Left kidney (tissue), 2 donors: Measurements from ENCODE around the gene CLSTN3. TPM values are rescaled to one million over a fixed set of nuclear protein-coding genes. Genes with fewer than 3 reads are reported as not detected.
"Not testable (repeated sequence)": the region's sequence is repeated elsewhere in the genome, so short reads cannot be mapped to it uniquely, and the experiment has no call there.

Experiments used
- DNase-seq: peaks from one replicate; pipeline ENCODE4 v3.0.0-alpha.2; 2013
- polyA plus RNA-seq: library from polyadenylated mRNA; unstranded; fragments of 120-200 nt; gene quantifications from one replicate; pipeline ENCODE4 v1.2.1, GENCODE V29; 2013; ENCODE audit not compliant: insufficient read length

Gene CLSTN3
- polyA plus RNA-seq, 1 donor, result 128 TPM

DNA sequence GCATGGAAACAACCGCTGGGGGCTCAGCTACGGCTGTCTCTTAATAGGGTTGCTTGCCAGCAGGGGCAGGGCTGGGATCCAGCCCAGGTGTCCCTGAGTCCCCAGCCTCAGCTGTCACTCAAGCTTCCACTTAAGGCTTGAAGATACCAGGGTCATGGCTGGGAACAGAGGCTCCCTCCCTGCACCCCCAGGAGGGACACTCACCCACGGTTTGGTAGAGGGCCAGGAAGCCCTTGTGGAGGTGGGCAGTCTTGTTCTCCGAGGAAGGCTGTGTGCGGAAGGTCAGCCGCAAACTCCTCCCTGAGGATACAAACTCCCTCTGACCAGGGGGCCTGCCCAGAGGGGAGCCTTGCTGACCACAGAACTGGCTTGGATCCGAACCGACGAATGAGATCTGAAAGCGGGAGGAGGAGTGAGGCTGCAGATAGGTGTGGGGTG is 28.5 kb upstream of the CLSTN3 start:
- no peak for DNase-seq

DNA sequence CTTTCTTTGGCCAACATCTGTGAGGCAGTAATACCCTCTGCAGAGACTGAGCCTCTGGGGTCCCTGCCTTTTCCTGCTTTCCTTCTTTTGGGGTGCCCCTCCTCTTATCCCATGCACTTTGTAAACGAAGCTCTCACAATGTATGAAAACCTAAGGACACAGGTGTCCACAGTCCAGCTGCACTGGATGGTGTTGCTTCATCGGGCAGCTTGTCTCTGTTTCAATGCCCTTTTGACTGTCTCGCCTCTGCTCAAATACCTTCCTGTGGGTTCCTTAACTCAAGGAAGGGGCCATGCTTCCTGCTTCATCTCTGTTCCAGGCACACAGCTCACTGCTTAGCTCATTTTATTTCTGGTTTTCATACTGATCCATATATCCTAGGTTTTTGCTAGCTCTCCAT is 27.6 kb upstream of the CLSTN3 start:
- no peak for DNase-seq

DNA sequence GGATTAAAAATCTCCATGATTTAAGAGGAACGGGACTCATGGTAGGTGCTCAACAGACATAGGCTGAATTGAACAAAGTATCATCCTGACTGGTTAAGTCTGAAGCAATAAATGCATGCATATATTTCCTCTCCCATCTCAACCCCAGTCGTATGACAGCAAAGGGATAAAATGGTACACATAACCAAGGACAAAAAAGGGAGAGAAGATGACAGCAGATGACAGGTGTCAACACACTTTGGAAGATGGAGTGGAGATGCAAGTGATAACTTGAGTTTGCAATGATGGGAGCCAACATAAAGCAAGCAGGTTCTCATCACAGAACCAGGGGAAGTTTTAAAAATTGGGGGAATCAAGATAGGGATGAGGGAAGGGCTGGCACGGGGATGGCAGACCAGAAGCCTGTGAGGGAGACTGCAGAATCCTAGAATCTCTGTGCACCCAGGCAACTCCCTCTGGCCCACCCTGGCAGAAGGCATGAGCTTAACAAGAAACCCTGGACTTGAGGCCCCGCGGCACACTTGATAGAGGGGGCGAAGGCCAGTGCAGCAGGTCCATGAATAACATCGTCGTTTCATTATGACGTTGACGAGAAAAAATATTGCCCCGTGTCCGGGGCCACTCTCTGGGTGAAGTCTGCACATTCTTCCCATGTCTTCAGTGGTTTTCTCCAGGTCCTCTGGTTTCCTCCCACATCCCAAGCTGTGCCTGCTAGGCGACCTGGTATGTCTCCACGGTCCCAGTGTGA is 26.2 kb upstream of the CLSTN3 start:
- no peak for DNase-seq

DNA sequence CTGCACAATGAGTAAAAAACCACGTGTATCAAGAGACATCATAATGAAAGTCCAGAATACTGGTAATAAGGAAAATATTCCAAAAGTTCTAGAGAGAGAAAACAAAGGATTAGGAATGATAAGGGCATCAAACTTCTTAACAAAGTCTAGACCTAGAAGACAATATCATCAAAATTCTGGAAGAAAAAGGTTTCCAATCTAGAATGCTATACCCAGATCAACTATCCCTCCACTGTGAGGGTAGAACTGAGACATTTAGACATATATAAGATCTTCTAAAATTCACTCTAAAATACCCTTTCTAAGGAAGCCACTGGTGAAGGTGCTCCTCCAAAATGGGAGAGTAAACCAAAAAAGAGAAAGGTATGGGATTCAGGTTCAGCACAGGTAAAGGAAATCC is 24.1 kb upstream of the CLSTN3 start:
- DNase-seq, result no peak

DNA sequence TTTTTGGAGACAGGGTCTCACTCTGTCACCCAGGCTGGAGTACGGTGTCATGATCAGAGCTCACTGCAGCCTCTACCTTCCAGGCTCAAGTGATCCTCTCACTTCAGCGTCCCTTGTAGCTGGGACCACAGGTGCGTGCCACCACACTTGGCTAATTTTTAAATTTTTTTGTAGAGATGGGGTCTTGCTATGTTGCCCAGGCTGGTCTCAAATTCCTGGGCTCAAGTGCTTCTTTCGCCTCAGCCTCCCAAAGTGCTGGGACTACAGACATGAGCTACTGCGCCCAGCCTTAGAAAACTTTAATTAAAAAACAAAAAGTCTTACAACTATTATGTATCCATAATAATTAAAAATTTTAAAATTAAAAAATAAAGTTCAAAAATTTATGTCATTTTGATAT is 23.0 kb upstream of the CLSTN3 start:
- not testable (repeated sequence) for DNase-seq

DNA sequence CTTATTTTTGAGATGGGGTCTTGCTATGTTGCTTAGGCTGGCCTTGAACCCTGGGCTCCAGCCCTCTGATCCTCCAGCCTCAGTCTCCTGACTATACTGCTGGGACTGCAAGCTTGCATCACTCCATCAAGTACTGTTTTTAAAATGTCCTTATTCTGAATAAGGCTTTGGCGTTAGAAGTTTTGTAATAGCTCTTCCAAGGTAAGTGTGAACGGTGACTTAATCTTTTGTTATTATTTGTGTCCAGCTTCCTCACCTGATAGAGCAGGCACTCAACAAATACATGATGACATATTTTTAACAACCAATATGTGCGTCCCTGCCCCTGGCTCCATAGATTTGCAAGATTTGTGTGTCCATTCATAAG is 22.6 kb upstream of the CLSTN3 start:
- DNase-seq, result no peak

DNA sequence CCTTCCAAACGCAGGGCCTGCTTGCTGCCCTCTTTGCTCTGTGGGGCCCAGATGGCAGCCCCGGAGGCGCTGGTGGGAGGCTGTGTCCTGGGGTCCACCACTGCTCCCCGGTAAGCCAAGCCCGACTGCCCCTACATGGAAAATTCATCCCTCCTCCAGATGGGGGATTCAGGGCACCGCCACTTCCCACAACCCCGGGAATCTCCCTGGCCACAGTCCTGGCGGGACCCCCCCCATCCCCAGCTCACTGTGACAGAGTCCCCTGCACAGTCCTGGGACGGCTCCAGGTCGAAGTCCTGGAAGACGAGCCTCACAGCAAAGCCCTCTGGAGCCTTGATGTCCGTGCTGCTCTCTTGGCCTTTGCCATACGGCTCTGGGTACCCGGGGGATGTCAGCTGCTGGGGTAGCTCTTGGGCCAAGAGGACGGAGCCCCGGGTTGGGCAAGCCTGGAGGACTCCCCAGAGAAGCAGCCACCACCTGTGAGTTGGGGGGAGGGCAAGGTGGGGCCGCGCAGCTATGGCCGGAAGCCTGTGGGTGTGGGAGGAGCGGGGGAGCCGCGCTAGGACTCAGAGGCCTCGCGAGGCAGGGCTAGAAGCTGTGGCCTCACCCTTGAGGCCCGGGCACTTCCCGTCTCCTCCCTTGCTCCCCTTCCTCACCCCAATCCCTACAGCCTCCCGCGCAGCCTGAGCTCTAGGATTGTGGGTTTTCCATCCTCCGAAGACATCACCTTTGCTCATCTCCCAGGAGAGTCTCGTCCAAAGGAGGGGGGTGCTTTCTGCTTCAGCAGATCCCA is 22.0 kb upstream of the CLSTN3 start:
- DNase-seq, result no peak

DNA sequence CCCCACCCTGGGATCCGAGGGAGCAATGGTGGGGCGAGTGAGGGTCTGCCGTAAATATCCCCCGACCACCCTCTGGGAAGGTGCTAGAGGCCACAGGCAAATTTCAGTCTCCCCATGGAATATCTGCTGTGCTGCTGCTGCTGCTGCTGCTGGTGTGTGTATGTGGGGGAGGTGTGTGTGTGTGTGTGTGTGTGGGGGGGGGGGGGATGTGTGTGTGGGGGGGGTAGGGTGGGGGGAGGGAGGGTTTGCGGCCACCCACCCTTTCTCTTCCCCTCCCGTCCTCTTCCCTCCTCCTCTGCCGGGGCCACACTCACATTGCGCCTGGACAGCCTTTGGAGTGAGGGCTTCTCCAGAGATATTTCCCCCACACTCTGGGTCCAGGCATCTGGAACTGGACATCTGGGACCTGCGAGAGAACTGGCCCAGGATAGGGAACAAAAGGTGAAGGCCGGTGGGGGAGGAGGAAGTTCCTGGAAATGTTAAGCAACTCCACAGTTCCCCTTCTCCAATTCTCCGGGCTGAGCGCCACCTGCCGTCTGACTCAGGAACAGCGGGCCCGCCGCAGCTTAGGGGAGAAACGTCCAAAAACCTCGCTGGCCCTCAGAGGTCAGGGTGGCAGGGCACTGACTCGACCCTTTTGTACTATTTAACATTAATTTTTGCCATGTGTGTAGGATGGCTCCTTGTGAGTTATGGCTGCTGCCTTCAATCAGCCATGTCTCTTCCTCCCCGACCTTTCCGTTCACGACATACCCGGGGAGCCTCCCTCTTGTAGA is 21.2 kb upstream of the CLSTN3 start, which contains the start of gene C1RL:
TSS of gene C1RL (minus strand) at position 419 of the 776 bp plus-strand sequence. CDS start at position 385, 34 bp downstream.
- DNase-seq, result peak; percentile 87

DNA sequence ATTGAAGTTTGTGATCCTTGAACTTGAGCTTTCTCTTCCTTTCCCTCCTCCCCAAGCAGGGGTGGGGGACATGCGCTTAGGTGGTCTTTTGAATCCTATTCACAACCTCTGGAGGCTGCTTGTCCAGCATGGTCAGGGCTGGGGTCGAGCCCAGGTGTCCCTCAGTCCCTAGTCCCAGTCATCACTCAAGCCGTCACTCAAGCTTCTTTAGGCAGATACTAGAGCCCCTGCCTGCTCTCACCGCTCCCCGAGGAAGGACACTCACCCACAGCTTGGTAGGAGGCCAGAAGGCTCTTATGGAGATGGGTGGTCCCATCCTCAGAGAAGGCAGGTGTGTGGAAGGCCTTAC is 20.6 kb upstream of the CLSTN3 start:
- no peak for DNase-seq

DNA sequence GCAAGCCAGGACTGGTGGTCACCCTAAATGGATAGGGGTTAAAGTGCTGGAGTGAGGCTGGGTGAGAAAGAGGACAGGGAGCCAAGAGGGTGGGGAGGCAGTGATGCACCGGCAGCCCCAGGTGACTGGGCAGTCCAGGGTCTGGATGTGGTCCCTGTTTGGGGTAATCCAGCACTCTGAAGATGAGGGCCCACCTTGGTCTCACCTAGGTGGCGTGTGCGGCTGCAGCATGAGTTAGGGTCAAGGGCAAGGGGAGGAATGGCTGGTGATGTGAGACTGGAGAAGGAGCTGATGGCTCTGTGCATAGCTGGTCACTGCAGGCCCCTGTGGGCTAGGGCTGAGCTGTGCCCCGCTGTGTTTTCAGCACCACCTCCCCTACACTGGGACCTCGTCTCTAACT is 19.5 kb upstream of the CLSTN3 start:
- no peak for DNase-seq

DNA sequence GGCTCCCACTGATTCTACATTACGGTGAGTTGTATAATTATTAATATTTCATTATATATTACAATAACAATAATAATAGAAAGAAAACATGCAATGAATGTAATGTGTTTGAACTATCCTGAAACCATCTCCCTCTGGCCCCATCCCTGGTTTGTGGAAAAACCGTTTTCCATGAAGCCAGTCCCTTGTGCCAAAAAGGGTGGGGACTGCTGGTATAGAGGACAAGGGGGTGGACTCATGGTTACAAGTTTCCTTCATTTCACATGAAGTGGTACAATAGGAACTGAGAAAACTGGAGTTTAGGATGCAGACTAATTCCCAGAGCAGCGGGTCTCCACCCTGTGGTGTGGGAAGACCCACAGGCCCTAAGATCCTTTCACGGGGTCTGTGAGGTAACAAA is 18.1 kb upstream of the CLSTN3 start:
- DNase-seq, result no peak

DNA sequence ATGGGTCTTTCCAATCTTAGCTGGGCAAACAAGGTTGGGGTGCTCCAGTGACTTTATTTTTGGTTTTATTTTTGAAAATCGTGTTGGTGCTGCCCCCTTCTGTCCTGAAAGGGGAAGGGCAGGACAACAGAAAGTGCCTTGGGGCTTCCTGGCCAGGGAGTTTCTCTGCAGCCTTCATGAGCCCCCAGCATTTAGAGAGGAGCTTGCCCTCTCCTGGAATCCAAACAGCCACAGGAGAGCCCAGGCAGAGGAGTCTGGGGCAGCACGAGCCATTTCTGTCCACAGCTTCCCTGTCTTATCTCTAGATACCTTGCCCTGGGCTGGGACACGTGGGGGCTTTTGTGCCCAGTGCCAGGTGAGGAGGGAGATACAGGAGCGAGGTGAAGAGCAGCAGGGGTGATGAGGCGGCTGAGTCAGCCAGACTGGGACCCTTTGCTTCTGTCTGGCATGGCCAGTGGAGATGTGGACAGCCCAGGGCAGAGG is 16.7 kb upstream of the CLSTN3 start:
- DNase-seq, result no peak

DNA sequence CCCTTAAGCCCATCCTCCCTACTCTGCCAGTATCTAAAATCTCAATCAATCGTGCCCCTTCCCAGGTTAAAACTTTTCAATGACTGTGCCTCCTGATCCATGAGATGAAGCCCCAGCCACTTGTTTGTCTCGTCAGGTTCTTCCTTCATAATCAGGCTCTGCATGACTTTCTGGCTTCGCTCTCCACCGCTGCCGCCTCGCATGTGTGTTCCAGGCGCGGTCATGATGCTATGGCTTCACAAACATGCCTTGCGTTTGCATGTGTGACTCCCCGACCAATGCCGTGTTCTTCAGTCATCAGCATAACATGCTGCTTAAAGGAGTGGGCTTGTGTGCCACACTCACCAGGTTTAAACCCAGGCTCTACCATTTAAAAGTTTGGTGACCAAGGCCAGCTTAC is 16.2 kb upstream of the CLSTN3 start:
- DNase-seq, result no peak

DNA sequence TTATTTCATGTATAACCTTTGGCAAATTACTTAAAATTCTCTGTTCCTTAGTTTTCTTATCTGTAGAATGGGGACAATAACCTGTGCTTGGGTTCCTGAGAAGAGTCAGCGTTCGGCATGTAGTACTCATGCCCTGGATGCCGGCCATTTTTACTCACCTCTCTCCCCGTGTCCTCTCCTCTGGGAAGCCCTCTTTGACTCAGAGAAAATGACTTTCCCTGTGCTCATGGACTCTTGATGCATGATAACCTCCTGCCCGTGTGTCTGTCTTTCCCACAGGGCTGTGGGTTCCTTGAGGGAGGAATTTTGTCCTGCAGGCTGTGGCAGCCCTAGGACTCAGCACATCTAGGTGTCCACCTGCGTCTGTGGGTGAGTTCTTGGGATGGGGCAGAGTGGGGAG is 15.3 kb upstream of the CLSTN3 start:
- no peak for DNase-seq

DNA sequence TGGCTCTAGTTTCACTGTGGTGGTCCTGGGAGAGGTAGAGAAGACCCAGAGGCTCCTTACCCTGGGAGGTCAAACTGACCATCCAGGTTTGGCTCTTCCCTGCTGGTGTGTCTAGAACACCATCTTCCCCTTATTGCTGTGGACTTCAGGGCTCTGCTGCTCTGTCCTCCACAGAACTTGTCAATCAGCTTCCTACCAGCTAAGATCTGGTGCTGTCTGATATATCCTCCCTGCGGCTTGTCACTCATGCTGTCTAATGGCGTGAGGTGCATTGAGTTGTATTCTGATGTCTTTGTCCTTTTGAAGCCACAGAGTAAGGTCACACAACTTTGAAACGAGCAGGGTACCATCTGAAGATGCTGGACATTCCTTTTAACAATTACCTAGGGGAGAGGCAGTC is 14.0 kb upstream of the CLSTN3 start:
- DNase-seq, result no peak

DNA sequence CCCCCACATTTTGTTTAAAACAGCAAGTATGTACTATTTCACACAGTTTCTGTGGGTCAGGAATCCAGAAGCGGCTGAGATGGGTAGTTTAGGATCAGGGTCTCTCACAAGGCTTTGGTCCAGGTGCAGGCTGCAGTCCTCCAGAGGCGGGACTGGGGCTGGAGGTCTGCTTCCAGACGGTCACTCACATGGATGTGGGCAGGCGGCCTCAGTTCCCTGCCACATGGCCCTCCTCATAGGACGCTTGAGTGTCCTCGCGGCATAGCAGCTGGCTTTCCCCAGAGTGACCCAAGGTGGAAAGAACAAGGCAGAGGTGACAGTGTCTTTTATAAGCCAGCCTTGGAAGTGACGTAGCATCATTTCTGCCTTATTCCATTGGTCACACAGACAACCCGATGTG is 13.3 kb upstream of the CLSTN3 start:
- no peak for DNase-seq

DNA sequence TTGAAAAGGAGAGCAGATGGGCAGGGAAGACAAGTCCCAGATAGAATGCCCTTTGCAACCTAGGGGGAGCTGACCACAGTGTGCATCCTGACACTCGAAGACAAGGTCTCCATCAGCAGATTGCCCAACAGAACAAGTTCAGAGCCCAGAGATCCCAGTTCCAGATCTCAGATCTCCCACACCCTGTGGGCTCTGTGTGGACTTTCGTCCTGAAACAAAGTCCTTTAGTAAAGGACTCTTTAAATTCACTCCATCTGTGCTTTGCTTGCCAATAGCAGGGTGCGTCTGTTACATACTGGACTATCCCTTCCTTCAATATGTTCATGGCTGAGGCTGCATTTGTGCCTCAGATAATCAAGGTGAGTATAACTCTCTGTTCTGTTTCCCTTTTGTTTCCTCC is 12.5 kb upstream of the CLSTN3 start:
- DNase-seq, result no peak

DNA sequence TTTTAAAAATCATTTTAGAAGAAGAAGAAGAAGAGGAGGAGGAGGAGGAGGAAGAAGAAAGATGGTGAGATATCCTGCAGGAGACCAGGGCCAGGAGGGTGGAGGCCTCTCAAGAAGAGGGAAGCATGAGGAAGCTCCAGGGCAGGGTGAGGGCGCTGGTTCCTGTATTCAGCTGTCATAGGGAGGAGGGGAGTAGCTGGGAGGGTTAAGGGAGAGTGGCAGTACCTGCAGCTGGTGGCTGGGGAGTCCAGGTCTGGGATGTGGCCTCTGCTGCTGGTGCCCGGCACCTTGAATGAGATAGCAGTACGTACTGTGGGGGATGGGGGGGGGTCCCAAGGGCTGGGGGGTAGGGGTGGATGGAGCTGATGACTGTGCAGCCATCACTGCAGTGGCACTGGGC is 11.3 kb upstream of the CLSTN3 start:
- DNase-seq, result no peak

DNA sequence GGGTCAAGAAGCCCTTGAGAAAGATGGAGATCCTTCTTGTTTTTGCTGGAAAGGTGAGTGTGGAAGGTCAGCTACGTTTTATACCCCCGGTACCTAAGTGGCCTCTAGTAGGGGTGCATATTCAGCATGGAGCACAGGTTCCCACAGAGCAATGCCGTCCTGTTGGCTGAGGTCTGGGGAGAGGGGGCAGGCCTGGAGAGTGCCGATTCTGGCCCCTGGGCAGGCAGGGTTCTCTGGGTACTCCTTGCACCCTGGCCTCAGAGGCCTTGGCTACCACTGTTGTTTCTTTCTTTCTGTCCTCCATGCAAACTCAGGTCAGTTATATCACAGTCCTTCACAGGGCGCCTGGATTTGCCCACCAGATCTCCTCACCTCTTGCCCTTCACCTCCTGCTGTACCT is 10.0 kb upstream of the CLSTN3 start:
- DNase-seq, result no peak

DNA sequence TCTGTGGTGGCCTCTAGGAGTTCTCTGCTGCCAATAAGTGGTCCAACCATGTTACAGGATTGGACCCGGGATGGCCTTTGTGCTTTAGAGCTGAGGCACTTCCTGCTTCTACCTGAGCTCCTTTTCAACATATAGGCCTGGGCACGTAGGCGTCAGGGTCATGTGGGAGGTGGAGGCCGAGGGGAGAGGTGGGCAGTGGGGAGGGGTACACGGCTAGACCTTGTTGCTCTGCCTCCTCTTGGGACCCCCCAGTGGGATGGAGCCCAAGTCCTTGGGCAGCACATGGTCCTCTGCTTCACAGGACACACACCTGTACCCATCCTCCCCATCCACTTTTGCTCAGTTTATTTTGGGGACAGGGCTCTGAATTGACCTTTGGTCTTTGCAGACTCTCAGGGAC is 8.8 kb upstream of the CLSTN3 start:
- DNase-seq, result no peak

DNA sequence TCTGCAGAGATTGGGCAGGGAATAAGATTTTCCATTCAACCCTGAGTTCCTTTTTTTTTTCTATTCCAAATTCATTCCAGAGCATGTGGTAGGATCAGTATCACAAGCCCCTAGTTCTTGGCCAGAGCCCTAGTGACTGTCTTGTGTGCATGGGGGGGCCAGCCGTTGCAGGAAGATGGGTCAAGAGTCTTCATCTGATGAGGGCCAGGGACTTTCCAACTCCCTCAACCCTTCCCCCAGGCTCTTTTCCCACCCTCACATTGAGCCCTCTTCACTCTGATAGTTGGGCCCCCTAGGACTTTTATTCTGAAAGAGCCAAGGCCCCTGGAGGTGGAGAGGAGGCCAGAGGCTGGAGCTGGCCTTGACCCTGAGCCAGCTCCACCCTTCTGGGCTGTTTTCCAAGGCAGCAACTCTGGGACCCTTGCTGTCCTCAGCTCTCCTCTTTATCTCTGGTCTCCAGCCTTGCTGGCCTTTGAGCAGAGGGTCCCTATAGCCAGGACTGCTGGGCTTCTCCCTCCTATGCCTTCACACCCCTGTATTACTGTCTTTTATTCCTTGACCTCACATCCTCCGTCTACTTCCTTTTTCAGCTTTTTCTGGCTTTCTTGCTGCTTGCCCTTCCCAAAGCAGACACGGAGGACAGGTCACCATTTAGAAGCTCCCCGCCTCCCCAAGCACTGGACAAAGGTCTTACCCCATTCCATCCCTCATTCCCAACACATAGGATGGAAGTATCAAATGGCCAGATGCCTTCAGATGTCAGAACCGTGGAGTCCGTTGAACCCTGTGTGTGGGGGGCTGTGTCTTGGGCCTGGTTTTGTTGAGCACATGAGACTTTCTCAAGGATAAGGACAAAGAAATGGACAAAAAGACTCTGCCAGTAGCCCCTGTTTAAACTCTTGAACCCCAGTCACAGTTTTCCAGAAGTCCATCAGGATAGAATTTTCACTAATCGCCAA is 7.1 kb upstream of the CLSTN3 start:
- no peak for DNase-seq
